Naive thymus-derived CD4-positive, alpha-beta T cell (primary cell): ENCODE data around the gene CCDC186. TPM values are rescaled to one million over a fixed set of nuclear protein-coding genes. Genes with fewer than 3 reads are reported as not detected.
A peak's percentile ranks its signal among the peaks of the same experiment; 100 is the strongest.

ENCODE experiments used
- ATAC-seq: fragments of 150-1000 bp; cut with Tn5 transposase; 2 replicates; pipeline ENCODE4 v1.10.0; 2021; ENCODE audit warnings: mild to moderate bottlenecking, moderate library complexity
- CTCF ChIA-PET: fragments of 350-600 bp; sonication (Branson Sonifier 250); formaldehyde crosslinking; loops from one replicate; lab custom pipeline; 2021; ENCODE audit warnings: antibody characterized with exemption; lab: Charles Lee
- POLR2A ChIA-PET: fragments of 350-600 bp; sonication (Branson Sonifier 250); formaldehyde crosslinking; loops from one replicate; lab custom pipeline; 2021; ENCODE audit warnings: antibody characterized with exemption, inconsistent platforms; lab: Charles Lee
- DNase-seq, 9 donors: peaks; one replicate each; pipeline versions ENCODE4 v3.0.0 to v3.0.0-alpha.2; 2020 to 2022; ENCODE audit warnings: mixed read lengths in 1 of 9
- H3K27ac ChIP-seq: one replicate; pipeline ENCODE4 v1.7.0; 2013; ENCODE audit warnings: mild to moderate bottlenecking, low read depth, low read length, moderate library complexity
- H3K27me3 ChIP-seq, 2 donors: one replicate each; pipeline ENCODE4 v1.7.0; 2013; ENCODE audit warnings: low read length in 2 of 2, mild to moderate bottlenecking in 2 of 2, moderate library complexity in 2 of 2; ENCODE audit not compliant: control insufficient read depth in 2 of 2, insufficient read depth in 2 of 2
- H3K36me3 ChIP-seq, 3 experiments: 1 replicate in 2 of 3; 2 replicates in 1 of 3; pipeline ENCODE4 v1.7.0; 2013; ENCODE audit warnings: low read length in 3 of 3, mild to moderate bottlenecking in 3 of 3, moderate library complexity in 1 of 3; ENCODE audit not compliant: insufficient read depth in 3 of 3, control insufficient read depth in 2 of 3
- H3K4me1 ChIP-seq, 2 donors: one replicate each; pipeline ENCODE4 v1.7.0; 2013; ENCODE audit warnings: low read length in 2 of 2, mild to moderate bottlenecking in 2 of 2, moderate library complexity in 1 of 2; ENCODE audit not compliant: control insufficient read depth in 2 of 2, insufficient read depth in 2 of 2
- H3K4me3 ChIP-seq: 2 replicates; pipeline ENCODE4 v1.7.0; 2013; ENCODE audit warnings: mild to moderate bottlenecking, low read length
- H3K9me3 ChIP-seq, 3 experiments: 1 replicate in 2 of 3; 2 replicates in 1 of 3; pipeline ENCODE4 v1.7.0; 2013; ENCODE audit warnings: low read length in 3 of 3; ENCODE audit not compliant: control insufficient read depth in 2 of 3
- H3K27ac Mint-ChIP-seq, 9 donors: one replicate each; pipeline ENCODE4 v1.8.0; 2020 to 2022; ENCODE audit warnings: mixed read lengths in 9 of 9, mild to moderate bottlenecking in 8 of 9, moderate library complexity in 5 of 9, inconsistent platforms in 2 of 9
- H3K27me3 Mint-ChIP-seq, 5 donors: one replicate each; pipeline ENCODE4 v1.8.0; 2021 to 2022; ENCODE audit warnings: mixed read lengths in 5 of 5, mild to moderate bottlenecking in 1 of 5
- H3K36me3 Mint-ChIP-seq, 5 donors: one replicate each; pipeline ENCODE4 v1.8.0; 2020 to 2022; ENCODE audit warnings: mixed read lengths in 5 of 5, mild to moderate bottlenecking in 3 of 5, inconsistent platforms in 1 of 5
- H3K4me1 Mint-ChIP-seq, 7 donors: one replicate each; pipeline ENCODE4 v1.8.0; 2020 to 2022; ENCODE audit warnings: mixed read lengths in 7 of 7, mild to moderate bottlenecking in 3 of 7, inconsistent platforms in 1 of 7
- H3K4me3 Mint-ChIP-seq, 10 donors: one replicate each; pipeline ENCODE4 v1.8.0; 2020 to 2022; ENCODE audit warnings: mild to moderate bottlenecking in 10 of 10, mixed read lengths in 10 of 10, moderate library complexity in 6 of 10, inconsistent platforms in 2 of 10
- H3K9me3 Mint-ChIP-seq, 11 donors: one replicate each; pipeline ENCODE4 v1.8.0; 2020 to 2022; ENCODE audit warnings: mixed read lengths in 11 of 11, mild to moderate bottlenecking in 4 of 11, inconsistent platforms in 1 of 11, moderate library complexity in 1 of 11
- intact Hi-C, 2 donors: fragments of 100-400 bp; cut with micrococcal nuclease; formaldehyde crosslinking; loops; one replicate each; pipeline ENCODE4 v1.15.1; 2023
- polyA plus RNA-seq, 2 donors: library from polyadenylated mRNA; unstranded; fragments of 300-500 nt; fragmentation: Illumina TruSeq; gene quantifications; one replicate each; pipeline ENCODE4 v1.2.3, GENCODE V29; 2021
- total RNA-seq, 6 experiments: library from RNA in 5 of 6; stranded (reverse) in 5 of 6; gene quantifications; 1 replicate in 5 of 6; 2 replicates in 1 of 6; pipeline ENCODE4 v1.2.3 and lab custom pipeline; 2021 to 2026

Gene CCDC186
- total and polyA plus RNA-seq, 7 experiments from 2014 or later = 18.6 to 42.9 (median 33.2) TPM

GRCh38 chr10:114179148-114179547, 5.1 kb upstream of the CCDC186 start, which contains the start of gene TDRD1:
TSS of gene TDRD1 (plus strand) at chr10:114179353. CDS start at chr10:114187832, 8,479 bp downstream.
- ChIA-PET POLR2A (interaction anchor here (0.6 kb wide), 1 partner anchor 11 kb away, joined by 3 read pairs; no protein-coding TSS in a partner anchor), CTCF (interaction anchor here (0.6 kb wide), 1 partner anchor 82 kb away, joined by 3 read pairs; no protein-coding TSS in a partner anchor)
- Mint-ChIP-seq H3K27me3 (peaks cover 0 to 25% (median 0%) of the 10 kb centered on the region in 5 donors), H3K4me3 (peak within 1 kb of the TSS in 2 of 10 donors; percentile 9 to 46), H3K9me3 (no peaks in the 10 kb centered on the region), H3K4me1 (peaks cover 0 to 21% (median 14%) of the 10 kb centered on the region in 7 donors), H3K27ac (no peak within 1 kb of the TSS), H3K36me3 (no peaks in the 10 kb centered on the region)
- intact Hi-C loops = loop anchor here (10.0 kb wide), 2 partner anchors 1804 to 1994 kb away; partner anchors contain the start of genes ACSL5 (in 1 of the 2) and GPAM (in 1 of the 2)
- Histone ChIP-seq H3K36me3 (no peaks in the 10 kb centered on the region), H3K27me3 (no peaks in the 10 kb centered on the region), H3K27ac (no peak within 1 kb of the TSS), H3K4me1 (peaks cover 0 to 5% of the 10 kb centered on the region in 2 donors), H3K4me3 (no peak within 1 kb of the TSS), H3K9me3 (no peaks in the 10 kb centered on the region)
- ATAC-seq (no peak), DNase-seq (peak in 1 of 9 donors; percentile 15)

- H3K9me3 ChIP-seq = no peaks in the 10 kb centered on the region
- peaks cover 0 to 6% of the 10 kb centered on the region in 2 donors for H3K4me1 ChIP-seq
- DNase-seq = no peak
- H3K4me3 ChIP-seq = no peak overlapping the region
- POLR2A ChIA-PET = interaction anchor here (1.1 to 1.2 kb wide), 2 partner anchors 9 to 11 kb away, joined by 3 read pairs; no protein-coding TSS in a partner anchor
- peaks cover 0 to 6% (median 0%) of the 10 kb centered on the region in 3 experiments for H3K36me3 ChIP-seq
- no peak overlapping the region for H3K27ac ChIP-seq
- no peaks in the 10 kb centered on the region for H3K27me3 ChIP-seq
- Mint-ChIP-seq H3K27me3 (peaks cover 0 to 24% (median 0%) of the 10 kb centered on the region in 5 donors), H3K4me1 (peaks cover 17 to 38% (median 31%) of the 10 kb centered on the region in 7 donors), H3K4me3 (peak overlapping the region in 2 of 10 donors; percentile 20 to 75), H3K27ac (no peak overlapping the region), H3K9me3 (no peaks in the 10 kb centered on the region), H3K36me3 (peaks cover 0 to 3% (median 0%) of the 10 kb centered on the region in 5 donors)
- intact Hi-C loops = loop anchor here (10.0 kb wide), 2 partner anchors 1802 to 1992 kb away; partner anchors contain the start of genes ACSL5 (in 1 of the 2) and GPAM (in 1 of the 2)
- no peak for ATAC-seq
- CTCF ChIA-PET = no interaction called here
Observed at GRCh38 chr10:114176511-114176910, 2.5 kb upstream of the CCDC186 start.

- ChIA-PET CTCF (interaction anchor here (0.6 kb wide), 1 partner anchor 39 kb away, joined by 4 read pairs; no protein-coding TSS in a partner anchor), POLR2A (interaction anchor here (0.8 to 1.1 kb wide), 2 partner anchors 8 to 12 kb away, joined by 3 read pairs; no protein-coding TSS in a partner anchor)
- ATAC-seq (no peak), DNase-seq (no peak)
- Histone ChIP-seq H3K9me3 (no peaks in the 10 kb centered on the region), H3K27me3 (no peaks in the 10 kb centered on the region), H3K4me1 (peaks cover 0 to 8% of the 10 kb centered on the region in 2 donors), H3K4me3 (no peak overlapping the region), H3K27ac (no peak overlapping the region), H3K36me3 (peaks cover 0 to 6% (median 0%) of the 10 kb centered on the region in 3 experiments)
- H3K4me3 Mint-ChIP-seq = peak overlapping the region in 6 of 10 donors; percentile 10 to 67 (median 35)
- no peaks in the 10 kb centered on the region for H3K9me3 Mint-ChIP-seq
- peaks cover 0 to 24% (median 0%) of the 10 kb centered on the region in 5 donors for H3K27me3 Mint-ChIP-seq
- peak overlapping the region in 3 of 9 donors; percentile 13 to 98 (median 96) for H3K27ac Mint-ChIP-seq
- peaks cover 17 to 45% (median 33%) of the 10 kb centered on the region in 7 donors for H3K4me1 Mint-ChIP-seq
- intact Hi-C loops = loop anchor here (10.0 kb wide), 2 partner anchors 1801 to 1991 kb away; partner anchors contain the start of genes ACSL5 (in 1 of the 2) and GPAM (in 1 of the 2)
- H3K36me3 Mint-ChIP-seq = peaks cover under 1 to 4% (median 3%) of the 10 kb centered on the region in 5 donors
Observed at GRCh38 chr10:114175667-114176066, 1.7 kb upstream of the CCDC186 start.

DNA sequence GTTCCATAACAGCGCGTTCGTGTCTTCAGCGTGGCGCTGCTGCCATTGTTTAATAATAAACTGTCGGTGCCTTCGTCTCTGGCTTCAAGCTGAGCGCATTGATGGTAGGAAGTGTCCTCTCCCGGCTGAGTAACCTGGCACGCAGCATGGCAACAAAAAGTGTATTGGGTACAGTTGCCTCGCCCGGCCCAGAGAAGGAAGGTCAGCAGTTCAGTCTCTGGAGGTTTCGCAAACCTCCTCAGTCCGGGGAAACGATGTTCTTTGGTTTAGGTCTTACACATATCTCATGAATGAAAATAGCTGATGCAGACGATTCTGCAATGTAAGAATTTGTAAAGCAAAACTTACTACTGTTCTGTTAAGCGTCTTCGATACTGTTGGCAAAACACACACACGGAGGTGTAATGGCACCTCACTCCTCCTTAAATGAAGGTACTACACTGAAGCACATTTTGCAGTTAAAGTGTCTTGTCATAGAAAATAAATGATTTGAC, 739 bp upstream of the CCDC186 start:
- Mint-ChIP-seq H3K27me3 (peaks cover 0 to 24% (median 0%) of the 10 kb centered on the region in 5 donors), H3K36me3 (peaks cover 3 to 12% (median 4%) of the 10 kb centered on the region in 5 donors), H3K4me1 (peaks cover 17 to 51% (median 33%) of the 10 kb centered on the region in 7 donors), H3K9me3 (no peaks in the 10 kb centered on the region), H3K4me3 (peak overlapping the region; percentile 88 to 100 (median 96)), H3K27ac (peak overlapping the region; percentile 85 to 99 (median 97))
- Histone ChIP-seq H3K36me3 (peaks cover 0 to 6% (median 0%) of the 10 kb centered on the region in 3 experiments), H3K27ac (peak overlapping the region; percentile 88), H3K27me3 (no peaks in the 10 kb centered on the region), H3K4me1 (peaks cover 0 to 8% of the 10 kb centered on the region in 2 donors), H3K4me3 (peak overlapping the region; percentile 83), H3K9me3 (no peaks in the 10 kb centered on the region)
- intact Hi-C loops = loop anchor here (1.0 to 10.0 kb wide), 15 partner anchors 130 to 1990 kb away; partner anchors contain the start of genes DCLRE1A (in 2 of the 2), FHIP2A (in 2 of the 2), NHLRC2 (in 2 of the 2) and TRUB1 (in 2 of the 2)
- ChIA-PET CTCF (no interaction called here), POLR2A (interaction anchor here (0.7 to 1.5 kb wide), 4 partner anchors 13 to 359 kb away, joined by 3 to 4 read pairs (median 4); no protein-coding TSS in a partner anchor)
- DNase-seq = no peak
- no peak for ATAC-seq

GRCh38 chr10:114173603-114173920, 441 bp downstream of the CCDC186 start:
- peaks cover 0 to 4% (median 3%) of the 10 kb centered on the region in 11 donors for H3K9me3 Mint-ChIP-seq
- intact Hi-C loops = loop anchor here (1.0 to 10.0 kb wide), 7 partner anchors 212 to 1989 kb away; partner anchors contain the start of genes ACSL5 (in 1 of the 2), FHIP2A (in 1 of the 2), GPAM (in 1 of the 2) and VTI1A (in 1 of the 2)
- Histone ChIP-seq H3K4me1 (peaks cover 0 to 8% of the 10 kb centered on the region in 2 donors), H3K9me3 (peaks cover 0 to 3% (median 0%) of the 10 kb centered on the region in 3 experiments), H3K36me3 (peaks cover 0 to 6% (median 0%) of the 10 kb centered on the region in 3 experiments), H3K27ac (peak overlapping the region; percentile 88), H3K27me3 (no peaks in the 10 kb centered on the region), H3K4me3 (peak overlapping the region; percentile 83)
- DNase-seq = no peak
- CTCF ChIA-PET = no interaction called here
- H3K4me1 Mint-ChIP-seq = peaks cover 21 to 54% (median 37%) of the 10 kb centered on the region in 7 donors
- H3K27ac Mint-ChIP-seq = peak overlapping the region; percentile 92 to 99 (median 98)
- ATAC-seq = no peak
- H3K36me3 Mint-ChIP-seq = peaks cover 3 to 21% (median 11%) of the 10 kb centered on the region in 5 donors
- peak overlapping the region; percentile 88 to 100 (median 96) for H3K4me3 Mint-ChIP-seq
- POLR2A ChIA-PET = interaction anchor here (0.8 to 1.5 kb wide), 5 partner anchors 213 to 649 kb away, joined by 3 to 5 read pairs (median 4); no protein-coding TSS in a partner anchor
- H3K27me3 Mint-ChIP-seq = peaks cover 0 to 24% (median 0%) of the 10 kb centered on the region in 5 donors
